ENCODE results near the gene VAMP8.

GRCh38 chr2:85545780-85546240 lies 31.6 kb upstream of the VAMP8 start:
- TF ChIP-seq, protein P1, sequence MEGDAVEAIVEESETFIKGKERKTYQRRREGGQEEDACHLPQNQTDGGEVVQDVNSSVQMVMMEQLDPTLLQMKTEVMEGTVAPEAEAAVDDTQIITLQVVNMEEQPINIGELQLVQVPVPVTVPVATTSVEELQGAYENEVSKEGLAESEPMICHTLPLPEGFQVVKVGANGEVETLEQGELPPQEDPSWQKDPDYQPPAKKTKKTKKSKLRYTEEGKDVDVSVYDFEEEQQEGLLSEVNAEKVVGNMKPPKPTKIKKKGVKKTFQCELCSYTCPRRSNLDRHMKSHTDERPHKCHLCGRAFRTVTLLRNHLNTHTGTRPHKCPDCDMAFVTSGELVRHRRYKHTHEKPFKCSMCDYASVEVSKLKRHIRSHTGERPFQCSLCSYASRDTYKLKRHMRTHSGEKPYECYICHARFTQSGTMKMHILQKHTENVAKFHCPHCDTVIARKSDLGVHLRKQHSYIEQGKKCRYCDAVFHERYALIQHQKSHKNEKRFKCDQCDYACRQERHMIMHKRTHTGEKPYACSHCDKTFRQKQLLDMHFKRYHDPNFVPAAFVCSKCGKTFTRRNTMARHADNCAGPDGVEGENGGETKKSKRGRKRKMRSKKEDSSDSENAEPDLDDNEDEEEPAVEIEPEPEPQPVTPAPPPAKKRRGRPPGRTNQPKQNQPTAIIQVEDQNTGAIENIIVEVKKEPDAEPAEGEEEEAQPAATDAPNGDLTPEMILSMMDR (conservative IDR thresholded peaks at IDR 0.05 in 1 of 2, IDR thresholded peaks at IDR 0.05 in 1 of 2; ENCODE audit: low read depth in 1 of 2, low read length in 2 of 2) = no peak
- no peak for TF ChIP-seq EZH2 (IDR thresholded peaks at IDR 0.05; ENCODE audit: low read length, missing control alignments)
